ENCODE results near the gene TSPAN5.

Gene TSPAN5

GRCh38 chr4:98625399-98625798 is 33.0 kb downstream of the TSPAN5 start:
- no peak overlapping the region for H3K4me3 ChIP-seq (ENCODE audit: low read length)
- TF ChIP-seq ZNF274 (IDR thresholded peaks at IDR 0.05; ENCODE audit: low read depth, low read length), result no peak

- no peak for TF ChIP-seq ZNF274 (IDR thresholded peaks at IDR 0.05; ENCODE audit: low read depth, low read length)
- no peak overlapping the region for H3K4me3 ChIP-seq (ENCODE audit: low read length)
Measured at GRCh38 chr4:98624642-98625041, 33.8 kb downstream of the TSPAN5 start.

GRCh38 chr4:98624144-98624543 is 34.3 kb downstream of the TSPAN5 start:
- no peak for TF ChIP-seq ZNF274 (IDR thresholded peaks at IDR 0.05; ENCODE audit: low read depth, low read length)
- H3K4me3 ChIP-seq (ENCODE audit: low read length), result no peak overlapping the region

- H3K4me3 ChIP-seq (ENCODE audit: low read length), result no peak overlapping the region
- TF ChIP-seq ZNF274 (IDR thresholded peaks at IDR 0.05; ENCODE audit: low read depth, low read length), result no peak
Measured at GRCh38 chr4:98623126-98623802, 35.1 kb downstream of the TSPAN5 start.

GRCh38 chr4:98620087-98620784 is 38.2 kb downstream of the TSPAN5 start:
- TF ChIP-seq ZNF274 (IDR thresholded peaks at IDR 0.05; ENCODE audit: low read depth, low read length), result no peak
- no peak overlapping the region for H3K4me3 ChIP-seq (ENCODE audit: low read length)

GRCh38 chr4:98619180-98619579 is 39.2 kb downstream of the TSPAN5 start:
- TF ChIP-seq ZNF274 (IDR thresholded peaks at IDR 0.05; ENCODE audit: low read depth, low read length), result no peak
- H3K4me3 ChIP-seq (ENCODE audit: low read length), result no peak overlapping the region

- no peak for TF ChIP-seq ZNF274 (IDR thresholded peaks at IDR 0.05; ENCODE audit: low read depth, low read length)
- H3K4me3 ChIP-seq (ENCODE audit: low read length), result no peak overlapping the region
Measured at GRCh38 chr4:98618680-98619079, 39.7 kb downstream of the TSPAN5 start.

- TF ChIP-seq ZNF274 (IDR thresholded peaks at IDR 0.05; ENCODE audit: low read depth, low read length), result no peak
- no peak overlapping the region for H3K4me3 ChIP-seq (ENCODE audit: low read length)
Measured at GRCh38 chr4:98617358-98618047, 40.9 kb downstream of the TSPAN5 start.

- no peak for TF ChIP-seq ZNF274 (IDR thresholded peaks at IDR 0.05; ENCODE audit: low read depth, low read length)
- no peak overlapping the region for H3K4me3 ChIP-seq (ENCODE audit: low read length)
Measured at GRCh38 chr4:98615991-98616390, 42.4 kb downstream of the TSPAN5 start.

GRCh38 chr4:98614662-98615061 is 43.7 kb downstream of the TSPAN5 start:
- no peak for TF ChIP-seq ZNF274 (IDR thresholded peaks at IDR 0.05; ENCODE audit: low read depth, low read length)
- H3K4me3 ChIP-seq (ENCODE audit: low read length), result no peak overlapping the region

- no peak for TF ChIP-seq ZNF274 (IDR thresholded peaks at IDR 0.05; ENCODE audit: low read depth, low read length)
- no peak overlapping the region for H3K4me3 ChIP-seq (ENCODE audit: low read length)
Measured at GRCh38 chr4:98614094-98614493, 44.3 kb downstream of the TSPAN5 start.

GRCh38 chr4:98613453-98614075 is 44.8 kb downstream of the TSPAN5 start:
- TF ChIP-seq ZNF274 (IDR thresholded peaks at IDR 0.05; ENCODE audit: low read depth, low read length), result no peak
- no peak overlapping the region for H3K4me3 ChIP-seq (ENCODE audit: low read length)

GRCh38 chr4:98612318-98613250 is 45.8 kb downstream of the TSPAN5 start:
- TF ChIP-seq ZNF274 (IDR thresholded peaks at IDR 0.05; ENCODE audit: low read depth, low read length), result no peak

More at GRCh38 chr4:98612318-98613250, 45.8 kb downstream of the TSPAN5 start:
- no peak overlapping the region for H3K4me3 ChIP-seq (ENCODE audit: low read length)
